SK-N-SH (cell line): ENCODE results near the gene IP6K2. TPM values are rescaled to one million over a fixed set of nuclear protein-coding genes. Genes with fewer than 3 reads are reported as not detected.

ENCODE experiments used
- CTCF ChIA-PET: fragments of 300-600, 350-600 bp; formaldehyde crosslinking; extraction: SDS; loops from one replicate; lab custom pipeline; 2021; lab: Yijun Ruan, JAX
- POLR2A ChIA-PET: fragments of 350-600 bp; sonication (Branson Sonifier 250); formaldehyde crosslinking; extraction: SDS; loops from one replicate; lab custom pipeline; 2020; ENCODE audit warnings: antibody characterized with exemption, inconsistent platforms; lab: Yijun Ruan, JAX
- DNase-seq: peaks from one replicate; pipeline ENCODE4 v3.0.0; 2012
- H2AFZ ChIP-seq: fragments of 200-600 bp; sonication (generic); 2 replicates; pipeline ENCODE4 v1.8.1; 2016; ENCODE audit warnings: antibody characterized with exemption, mild to moderate bottlenecking, low read depth
- H3F3A ChIP-seq: fragments of 200-600 bp; sonication (generic); replicated peaks from 2 replicates; pipeline ENCODE3; 2016; ENCODE audit warnings: antibody characterized with exemption, mild to moderate bottlenecking; ENCODE audit not compliant: insufficient read depth
- H3K27ac ChIP-seq, 2 experiments: fragments of 200-500 bp in 1 of 2; fragments of 200-600 bp in 1 of 2; sonication (Bioruptor generic) in 1 of 2; sonication (generic), shearing (Covaris generic) in 1 of 2; 2 replicates each; pipeline versions ENCODE4 v1.5.1 to v1.6.1; 2014 to 2016; ENCODE audit warnings: low read depth in 2 of 2, inconsistent platforms in 1 of 2, low read length in 1 of 2, mild to moderate bottlenecking in 1 of 2, mixed read lengths in 1 of 2
- H3K27me3 ChIP-seq: fragments of 200-600 bp; sonication (generic), shearing (Covaris generic); 2 replicates; pipeline ENCODE4 v1.6.1; 2016; ENCODE audit warnings: mixed run types; ENCODE audit not compliant: insufficient read depth
- H3K36me3 ChIP-seq, 2 experiments: fragments of 200-500 bp in 1 of 2; fragments of 200-600 bp in 1 of 2; sonication (Bioruptor generic) in 1 of 2; sonication (generic) in 1 of 2; replicated peaks in 1 of 2; 2 replicates each; pipeline versions ENCODE3 to v1.5.1; 2014 to 2016; ENCODE audit warnings: low read length in 1 of 2, mild to moderate bottlenecking in 1 of 2; ENCODE audit not compliant: insufficient read depth in 2 of 2, control insufficient read depth in 1 of 2
- H3K4me1 ChIP-seq, 2 experiments: fragments of 200-500 bp in 1 of 2; fragments of 200-600 bp in 1 of 2; sonication (Bioruptor generic) in 1 of 2; sonication (generic), shearing (Covaris generic) in 1 of 2; 2 replicates each; pipeline versions ENCODE4 v1.5.1 to v1.6.1; 2014 to 2016; ENCODE audit warnings: low read depth in 1 of 2, low read length in 1 of 2, mixed run types in 1 of 2; ENCODE audit not compliant: insufficient read depth in 2 of 2, control insufficient read depth in 1 of 2
- H3K4me2 ChIP-seq: fragments of 200-600 bp; sonication (generic), shearing (Covaris generic); 2 replicates; pipeline ENCODE4 v1.6.1; 2017; ENCODE audit warnings: mixed run types
- H3K4me3 ChIP-seq, 2 experiments: fragments of 200-500 bp in 1 of 2; fragments of 200-600 bp in 1 of 2; sonication (Bioruptor generic) in 1 of 2; sonication (generic), shearing (Covaris generic) in 1 of 2; 2 replicates each; pipeline versions ENCODE4 v1.5.1 to v1.8.1; 2014 to 2016; ENCODE audit warnings: low read depth in 2 of 2, inconsistent platforms in 1 of 2, low read length in 1 of 2, mild to moderate bottlenecking in 1 of 2, mixed read lengths in 1 of 2, moderate library complexity in 1 of 2
- H3K79me2 ChIP-seq: fragments of 200-600 bp; sonication (generic); 2 replicates; pipeline ENCODE4 v1.8.1; 2017; ENCODE audit warnings: mild to moderate bottlenecking; ENCODE audit not compliant: insufficient read depth
- H3K9ac ChIP-seq: fragments of 200-600 bp; sonication (generic); 2 replicates; pipeline ENCODE4 v1.6.1; 2017; ENCODE audit warnings: mixed run types
- H3K9me2 ChIP-seq: fragments of 200-600 bp; sonication (generic); 2 replicates; pipeline ENCODE4 v1.6.1; 2017; ENCODE audit warnings: mixed run types
- H3K9me3 ChIP-seq: fragments of 200-600 bp; sonication (generic); 2 replicates; pipeline ENCODE4 v1.6.1; 2017; ENCODE audit warnings: mixed run types, mild to moderate bottlenecking, moderate library complexity
- H4K20me1 ChIP-seq: fragments of 200-600 bp; sonication (generic); 2 replicates; pipeline ENCODE4 v1.6.1; 2017; ENCODE audit warnings: mild to moderate bottlenecking, mixed run types; ENCODE audit not compliant: insufficient read depth
- FOXM1 ChIP-seq: IDR thresholded peaks from 2 replicates; pipeline ENCODE4 v1.4.0; 2012; ENCODE audit warnings: low read depth, mild to moderate bottlenecking
- GABPA ChIP-seq: IDR thresholded peaks from 2 replicates; pipeline ENCODE4 v1.4.0; 2012; ENCODE audit warnings: low read depth, mild to moderate bottlenecking
- NFIC ChIP-seq: IDR thresholded peaks from 2 replicates; pipeline ENCODE4 v1.4.0; 2012; ENCODE audit warnings: borderline replicate concordance
- RAD21 ChIP-seq: IDR thresholded peaks from 2 replicates; pipeline ENCODE4 v1.6.1; 2012; ENCODE audit warnings: mild to moderate bottlenecking, low read length
- RCOR1 ChIP-seq: fragments of 150-350 bp; IDR thresholded peaks from 2 replicates; pipeline ENCODE4 v1.6.1; 2017; ENCODE audit warnings: antibody characterized with exemption, low read length
- SIN3A ChIP-seq: IDR thresholded peaks from 2 replicates; pipeline ENCODE4 v1.6.1; 2012; ENCODE audit warnings: low read depth, mild to moderate bottlenecking, low read length, moderate library complexity, borderline replicate concordance
- TCF12 ChIP-seq: IDR thresholded peaks from 2 replicates; pipeline ENCODE4 v1.4.0; 2012
- YY1 ChIP-seq: IDR thresholded peaks from 2 replicates; pipeline ENCODE4 v1.4.0; 2012; ENCODE audit warnings: low read depth, mild to moderate bottlenecking
- WGBS: methylation state at CpG from one replicate; pipeline ENCODE4 v1.1.6; 2017; ENCODE audit warnings: low lambda C conversion rate; 5-methylcytosine and 5-hydroxymethylcytosine counted together
- polyA plus RNA-seq, 3 experiments: library from polyadenylated mRNA; depleted of rRNA; stranded (reverse); fragments of >200 nt; gene quantifications; 2 replicates each; pipeline ENCODE4 v1.2.3, GENCODE V29; 2012
- TF ChIP-seq, protein P1 (sequence below): IDR thresholded peaks from 2 replicates; pipeline ENCODE4; 2012
- TF ChIP-seq, protein P2 (sequence below): fragments of 200-600 bp; sonication (generic); IDR thresholded peaks from 2 replicates; pipeline ENCODE4 v1.6.1; 2017; ENCODE audit warnings: antibody characterized with exemption, mild to moderate bottlenecking, moderate library complexity

Gene IP6K2
- polyA plus RNA-seq, 1 of the 3 experiments (the other 2 are of a cell fraction), result 178 TPM

DNA sequence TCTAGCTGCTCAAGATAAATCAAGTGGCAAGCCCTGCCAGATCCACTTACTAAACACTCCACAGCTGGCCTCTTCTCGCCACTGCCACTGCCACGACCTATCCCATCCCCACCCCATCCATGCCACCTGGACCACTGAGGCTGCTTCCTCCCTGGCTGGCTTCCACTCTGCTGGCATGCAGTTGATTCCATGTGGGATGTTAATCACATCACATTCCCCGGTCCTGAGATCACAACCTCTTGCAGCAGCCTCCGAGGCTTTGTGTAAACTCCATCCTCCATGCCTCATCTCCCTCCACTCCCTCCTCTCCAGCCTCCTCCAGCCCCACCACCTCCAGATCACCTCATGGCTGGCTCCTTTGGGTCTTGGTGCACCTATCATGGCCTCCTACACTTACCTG, 39.0 kb downstream of the IP6K2 start:
- Histone ChIP-seq H3K4me3 (no peak overlapping the region), H3K79me2 (0 out of 2 replicates have a peak, but pooled peaks cover 3% of the 10 kb centered on the region), H3K36me3 (peaks cover 0 to 40% of the 10 kb centered on the region in 2 experiments), H3F3A (peaks cover 4% of the 10 kb centered on the region), H3K4me1 (peaks cover 4 to 6% of the 10 kb centered on the region in 2 experiments; a peak in 3 of 4 replicates), H3K9me3 (no peaks in the 10 kb centered on the region)
- POLR2A ChIA-PET, result no interaction called here
- no peak for DNase-seq
- CTCF ChIA-PET, result interaction anchor here (1.2 kb wide), 1 partner anchor 14 kb away, joined by 5 read pairs; no protein-coding TSS in a partner anchor
- TF ChIP-seq, protein P1, sequence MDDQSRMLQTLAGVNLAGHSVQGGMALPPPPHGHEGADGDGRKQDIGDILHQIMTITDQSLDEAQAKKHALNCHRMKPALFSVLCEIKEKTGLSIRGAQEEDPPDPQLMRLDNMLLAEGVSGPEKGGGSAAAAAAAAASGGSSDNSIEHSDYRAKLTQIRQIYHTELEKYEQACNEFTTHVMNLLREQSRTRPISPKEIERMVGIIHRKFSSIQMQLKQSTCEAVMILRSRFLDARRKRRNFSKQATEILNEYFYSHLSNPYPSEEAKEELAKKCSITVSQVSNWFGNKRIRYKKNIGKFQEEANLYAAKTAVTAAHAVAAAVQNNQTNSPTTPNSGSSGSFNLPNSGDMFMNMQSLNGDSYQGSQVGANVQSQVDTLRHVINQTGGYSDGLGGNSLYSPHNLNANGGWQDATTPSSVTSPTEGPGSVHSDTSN, result peak; percentile 35; the same call in 1 of the 2 replicates
- TF ChIP-seq RCOR1 (no peak), TCF12 (peak; percentile 72), SIN3A (no peak), NFIC (peak; percentile 39; the same call in 1 of the 2 replicates)
- TF ChIP-seq, all 33 proteins: peak for 3
- no peaks in the 10 kb centered on the region for H3K9me2 ChIP-seq
- H3K27ac ChIP-seq, result no peak overlapping the region
- 0 out of 2 replicates have a peak, but pooled peaks cover 4% of the 10 kb centered on the region for H4K20me1 ChIP-seq
- H3K27me3 ChIP-seq, result no peaks in the 10 kb centered on the region
- H3K9ac ChIP-seq, result no peak overlapping the region
- no peak overlapping the region for H2AFZ ChIP-seq
- no peak overlapping the region for H3K4me2 ChIP-seq
- 61% methylated on average over 4 of the region's 4 CpGs for WGBS

DNA sequence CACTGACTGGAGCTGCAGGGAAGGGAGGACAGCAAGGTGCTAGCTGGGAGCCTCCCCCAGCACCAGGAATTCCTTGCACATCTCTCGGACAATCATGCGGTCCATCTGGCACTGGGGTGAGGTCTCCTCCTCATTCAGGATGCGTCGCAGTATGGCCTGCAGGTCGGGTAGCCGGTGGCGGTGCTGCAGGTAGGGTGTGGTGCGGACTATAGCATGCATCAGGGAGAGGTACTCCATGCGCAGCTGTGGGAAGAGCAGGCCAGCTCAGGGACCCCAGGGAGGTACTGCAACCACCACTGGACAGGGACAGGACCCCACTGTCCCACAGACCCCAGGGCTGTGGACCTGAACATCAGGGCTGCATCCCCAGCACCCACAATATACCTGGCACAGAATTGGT, 42.5 kb downstream of the IP6K2 start:
- no peaks in the 10 kb centered on the region for H3K27me3 ChIP-seq
- H3K36me3 ChIP-seq, result peaks cover 8 to 13% of the 10 kb centered on the region in 2 experiments
- H3F3A ChIP-seq, result peaks cover 8% of the 10 kb centered on the region
- no peak overlapping the region for H3K4me3 ChIP-seq
- WGBS, result 80% methylated on average over 2 of the region's 9 CpGs
- no peaks in the 10 kb centered on the region for H3K9me2 ChIP-seq
- H3K9ac ChIP-seq, result no peak overlapping the region
- no peaks in the 10 kb centered on the region for H3K9me3 ChIP-seq
- no peak overlapping the region for H2AFZ ChIP-seq
- TF ChIP-seq, protein P1, result no peak
- no peak for TF ChIP-seq GABPA
- no peak for TF ChIP-seq YY1
- TF ChIP-seq, protein P2, sequence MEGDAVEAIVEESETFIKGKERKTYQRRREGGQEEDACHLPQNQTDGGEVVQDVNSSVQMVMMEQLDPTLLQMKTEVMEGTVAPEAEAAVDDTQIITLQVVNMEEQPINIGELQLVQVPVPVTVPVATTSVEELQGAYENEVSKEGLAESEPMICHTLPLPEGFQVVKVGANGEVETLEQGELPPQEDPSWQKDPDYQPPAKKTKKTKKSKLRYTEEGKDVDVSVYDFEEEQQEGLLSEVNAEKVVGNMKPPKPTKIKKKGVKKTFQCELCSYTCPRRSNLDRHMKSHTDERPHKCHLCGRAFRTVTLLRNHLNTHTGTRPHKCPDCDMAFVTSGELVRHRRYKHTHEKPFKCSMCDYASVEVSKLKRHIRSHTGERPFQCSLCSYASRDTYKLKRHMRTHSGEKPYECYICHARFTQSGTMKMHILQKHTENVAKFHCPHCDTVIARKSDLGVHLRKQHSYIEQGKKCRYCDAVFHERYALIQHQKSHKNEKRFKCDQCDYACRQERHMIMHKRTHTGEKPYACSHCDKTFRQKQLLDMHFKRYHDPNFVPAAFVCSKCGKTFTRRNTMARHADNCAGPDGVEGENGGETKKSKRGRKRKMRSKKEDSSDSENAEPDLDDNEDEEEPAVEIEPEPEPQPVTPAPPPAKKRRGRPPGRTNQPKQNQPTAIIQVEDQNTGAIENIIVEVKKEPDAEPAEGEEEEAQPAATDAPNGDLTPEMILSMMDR, result no peak
- TF ChIP-seq RAD21, result no peak
- no peak for TF ChIP-seq SIN3A
- no peak for TF ChIP-seq FOXM1
- H3K4me2 ChIP-seq, result no peak overlapping the region
- H4K20me1 ChIP-seq, result no peaks in the 10 kb centered on the region
- H3K79me2 ChIP-seq, result no peaks in the 10 kb centered on the region
- no peaks in the 10 kb centered on the region for H3K4me1 ChIP-seq
- DNase-seq, result no peak
- POLR2A ChIA-PET, result interaction anchor here (2.1 kb wide), 1 partner anchor 11 kb away, joined by 10 read pairs; no protein-coding TSS in a partner anchor
- H3K27ac ChIP-seq, result no peak overlapping the region
- CTCF ChIA-PET, result interaction anchor here (1.1 to 4.6 kb wide), 4 partner anchors 9 to 12 kb away, joined by 3 to 24 read pairs (median 6); partner anchors contain the start of gene NCKIPSD
